GOT3 (cell line): ENCODE data around the gene NRXN3.

ENCODE experiments used
- DNase-seq: peaks from one replicate; lab custom pipeline; 2025; ENCODE audit warnings: mixed read lengths; lab: John Stamatoyannopoulos, UW

Gene NRXN3

GRCh38 chr14:79357307-79357706, 1187.1 kb downstream of the NRXN3 start:
- no peak for DNase-seq

- DNase-seq = no peak
These were observed 1193.1 kb downstream of the NRXN3 start for GRCh38 chr14:79363291-79363690.

- no peak for DNase-seq
These were observed 1199.5 kb downstream of the NRXN3 start for GRCh38 chr14:79369359-79370332.

- no peak for DNase-seq
These were observed 1200.8 kb downstream of the NRXN3 start for GRCh38 chr14:79370969-79371368.

- DNase-seq = no peak
These were observed 1203.3 kb downstream of the NRXN3 start for GRCh38 chr14:79373451-79373850.

- DNase-seq = no peak
These were observed 1205.2 kb downstream of the NRXN3 start for GRCh38 chr14:79375356-79375755.

GRCh38 chr14:79376557-79376956, 1206.4 kb downstream of the NRXN3 start:
- DNase-seq = no peak

GRCh38 chr14:79378020-79378419, 1207.8 kb downstream of the NRXN3 start:
- no peak for DNase-seq

- DNase-seq = no peak
These were observed 1209.1 kb downstream of the NRXN3 start for GRCh38 chr14:79379266-79379665.

GRCh38 chr14:79383031-79383430, 1212.9 kb downstream of the NRXN3 start:
- DNase-seq = no peak

GRCh38 chr14:79383475-79383874, 1213.3 kb downstream of the NRXN3 start:
- no peak for DNase-seq

GRCh38 chr14:79395061-79395460, 1224.9 kb downstream of the NRXN3 start:
- DNase-seq = no peak

GRCh38 chr14:79404874-79405511, 1234.8 kb downstream of the NRXN3 start:
- no peak for DNase-seq

GRCh38 chr14:79405512-79405910, 1235.3 kb downstream of the NRXN3 start:
- DNase-seq = no peak

- DNase-seq = no peak
These were observed 1237.4 kb downstream of the NRXN3 start for GRCh38 chr14:79407572-79407971.

- DNase-seq = no peak
These were observed 1238.5 kb downstream of the NRXN3 start for GRCh38 chr14:79408696-79409095.

GRCh38 chr14:79411403-79412174, 1241.4 kb downstream of the NRXN3 start:
- no peak for DNase-seq

- DNase-seq = no peak
These were observed 1242.6 kb downstream of the NRXN3 start for GRCh38 chr14:79412822-79413221.

- DNase-seq = no peak
These were observed 1243.7 kb downstream of the NRXN3 start for GRCh38 chr14:79413734-79414428.

- no peak for DNase-seq
These were observed 1245.6 kb downstream of the NRXN3 start for GRCh38 chr14:79415726-79416125.

GRCh38 chr14:79417961-79418360, 1247.8 kb downstream of the NRXN3 start:
- DNase-seq = no peak
